Measurements from ENCODE around the gene SP2.
"Not testable (repeated sequence)": the region's sequence is repeated elsewhere in the genome, so short reads cannot be mapped to it uniquely, and the experiment has no call there.

SP2 gene

GRCh38 chr17:47918991-47919390, 23.0 kb downstream of the SP2 start:
- ChIA-PET POLR2A (no interaction called here), CTCF (interaction anchor here (1.1 to 1.7 kb wide), 3 partner anchors 14 to 23 kb away, joined by 3 to 5 read pairs (median 4); partner anchors contain the start of gene PNPO)
- H3K4me1 ChIP-seq (ENCODE audit: control extremely low read depth in 1 of 4, control insufficient read depth in 4 of 4, insufficient read depth in 4 of 4, low read length in 3 of 4), result peaks cover 0 to 8% (median 5%) of the 10 kb centered on the region in 4 experiments
- 100% methylated on average over 1 of the region's 2 CpGs for WGBS (ENCODE audit: insufficient coverage)
- H3K27ac ChIP-seq (ENCODE audit: insufficient read depth in 1 of 2, low read depth in 1 of 2, low read length in 2 of 2, poor library complexity in 1 of 2, severe bottlenecking in 2 of 2), result no peak overlapping the region
- H3K9me3 ChIP-seq (ENCODE audit: control extremely low read depth in 1 of 5, control insufficient read depth in 4 of 5, insufficient read depth in 2 of 5, low read depth in 1 of 5, low read length in 4 of 5), result no peaks in the 10 kb centered on the region
- DNase-seq, result no peak
- H3K4me3 ChIP-seq (ENCODE audit: control insufficient read depth in 1 of 7, extremely low read depth in 1 of 7, insufficient read depth in 4 of 7, low read depth in 2 of 7, low read length in 6 of 7), result no peak overlapping the region
- H3K36me3 ChIP-seq (ENCODE audit: control insufficient read depth in 4 of 4, insufficient read depth in 4 of 4, low read length in 3 of 4), result peaks cover 2 to 38% (median 23%) of the 10 kb centered on the region in 4 experiments
- H3K27me3 ChIP-seq (replicated peaks in 2 of 5; ENCODE audit: control insufficient read depth in 4 of 5, insufficient read depth in 5 of 5, low read length in 4 of 5), result no peaks in the 10 kb centered on the region

- WGBS (ENCODE audit: insufficient coverage), result 95% methylated on average over 10 of the region's 14 CpGs
- POLR2A ChIA-PET; H3K27me3 ChIP-seq (replicated peaks in 2 of 5; ENCODE audit: control insufficient read depth in 4 of 5, insufficient read depth in 5 of 5, low read length in 4 of 5); H3K4me3 ChIP-seq (ENCODE audit: control insufficient read depth in 1 of 7, extremely low read depth in 1 of 7, insufficient read depth in 4 of 7, low read depth in 2 of 7, low read length in 6 of 7); DNase-seq; H3K4me1 ChIP-seq (ENCODE audit: control extremely low read depth in 1 of 4, control insufficient read depth in 4 of 4, insufficient read depth in 4 of 4, low read length in 3 of 4); H3K27ac ChIP-seq (ENCODE audit: insufficient read depth in 1 of 2, low read depth in 1 of 2, low read length in 2 of 2, poor library complexity in 1 of 2, severe bottlenecking in 2 of 2); H3K9me3 ChIP-seq (ENCODE audit: control extremely low read depth in 1 of 5, control insufficient read depth in 4 of 5, insufficient read depth in 2 of 5, low read depth in 1 of 5, low read length in 4 of 5): not testable (repeated sequence)
- H3K36me3 ChIP-seq (ENCODE audit: control insufficient read depth in 4 of 4, insufficient read depth in 4 of 4, low read length in 3 of 4), result peaks cover 5 to 45% (median 29%) of the 10 kb centered on the region in 4 experiments
- CTCF ChIA-PET, result interaction anchor here (1.1 to 1.7 kb wide), 3 partner anchors 15 to 22 kb away, joined by 3 to 5 read pairs (median 4); partner anchors contain the start of gene PNPO
Measured at GRCh38 chr17:47919889-47920288, 23.9 kb downstream of the SP2 start.

- over 99% methylated on average over 22 of the region's 23 CpGs for WGBS (ENCODE audit: insufficient coverage)
- CTCF ChIA-PET, result interaction anchor here (0.9 to 1.3 kb wide), 2 partner anchors 20 to 22 kb away, joined by 3 to 4 read pairs; no protein-coding TSS in a partner anchor
- no peaks in the 10 kb centered on the region for H3K27me3 ChIP-seq (replicated peaks in 2 of 5; ENCODE audit: control insufficient read depth in 4 of 5, insufficient read depth in 5 of 5, low read length in 4 of 5)
- H3K4me3 ChIP-seq (ENCODE audit: control insufficient read depth in 1 of 7, extremely low read depth in 1 of 7, insufficient read depth in 4 of 7, low read depth in 2 of 7, low read length in 6 of 7), result no peak overlapping the region
- POLR2A ChIA-PET, result no interaction called here
- no peak overlapping the region for H3K27ac ChIP-seq (ENCODE audit: insufficient read depth in 1 of 2, low read depth in 1 of 2, low read length in 2 of 2, poor library complexity in 1 of 2, severe bottlenecking in 2 of 2)
- no peak for DNase-seq
- H3K4me1 ChIP-seq (ENCODE audit: control extremely low read depth in 1 of 4, control insufficient read depth in 4 of 4, insufficient read depth in 4 of 4, low read length in 3 of 4), result peaks cover 0 to 22% (median 14%) of the 10 kb centered on the region in 4 experiments
- no peaks in the 10 kb centered on the region for H3K9me3 ChIP-seq (ENCODE audit: control extremely low read depth in 1 of 5, control insufficient read depth in 4 of 5, insufficient read depth in 2 of 5, low read depth in 1 of 5, low read length in 4 of 5)
- H3K36me3 ChIP-seq (ENCODE audit: control insufficient read depth in 4 of 4, insufficient read depth in 4 of 4, low read length in 3 of 4), result peaks cover 6 to 53% (median 37%) of the 10 kb centered on the region in 4 experiments
Measured at GRCh38 chr17:47924785-47925677, 29.0 kb downstream of the SP2 start.

- Histone ChIP-seq H3K9me3 (ENCODE audit: control extremely low read depth in 1 of 5, control insufficient read depth in 4 of 5, insufficient read depth in 2 of 5, low read depth in 1 of 5, low read length in 4 of 5) (no peaks in the 10 kb centered on the region), H3K36me3 (ENCODE audit: control insufficient read depth in 4 of 4, insufficient read depth in 4 of 4, low read length in 3 of 4) (peaks cover 9 to 58% (median 43%) of the 10 kb centered on the region in 4 experiments), H3K27me3 (replicated peaks in 2 of 5; ENCODE audit: control insufficient read depth in 4 of 5, insufficient read depth in 5 of 5, low read length in 4 of 5) (no peaks in the 10 kb centered on the region), H3K4me1 (ENCODE audit: control extremely low read depth in 1 of 4, control insufficient read depth in 4 of 4, insufficient read depth in 4 of 4, low read length in 3 of 4) (peaks cover 0 to 22% (median 14%) of the 10 kb centered on the region in 4 experiments), H3K27ac (ENCODE audit: insufficient read depth in 1 of 2, low read depth in 1 of 2, low read length in 2 of 2, poor library complexity in 1 of 2, severe bottlenecking in 2 of 2) (no peak overlapping the region), H3K4me3 (ENCODE audit: control insufficient read depth in 1 of 7, extremely low read depth in 1 of 7, insufficient read depth in 4 of 7, low read depth in 2 of 7, low read length in 6 of 7) (no peak overlapping the region)
- no peak for DNase-seq
- ChIA-PET POLR2A (no interaction called here), CTCF (no interaction called here)
- WGBS (ENCODE audit: insufficient coverage), result 93% methylated on average over 3 of the region's 3 CpGs
Measured at GRCh38 chr17:47925678-47925988, 29.6 kb downstream of the SP2 start.

GRCh38 chr17:47927821-47928400, 31.9 kb downstream of the SP2 start:
- ChIA-PET POLR2A (no interaction called here), CTCF (interaction anchor here (1.3 to 1.6 kb wide), 2 partner anchors 9 to 19 kb away, joined by 3 to 5 read pairs; no protein-coding TSS in a partner anchor)
- H3K27me3 ChIP-seq (replicated peaks in 2 of 5; ENCODE audit: control insufficient read depth in 4 of 5, insufficient read depth in 5 of 5, low read length in 4 of 5), result no peaks in the 10 kb centered on the region
- WGBS (ENCODE audit: insufficient coverage), result 95% methylated on average over 10 of the region's 20 CpGs
- H3K4me1 ChIP-seq (ENCODE audit: control extremely low read depth in 1 of 4, control insufficient read depth in 4 of 4, insufficient read depth in 4 of 4, low read length in 3 of 4), result peaks cover 0 to 22% (median 14%) of the 10 kb centered on the region in 4 experiments
- no peaks in the 10 kb centered on the region for H3K9me3 ChIP-seq (ENCODE audit: control extremely low read depth in 1 of 5, control insufficient read depth in 4 of 5, insufficient read depth in 2 of 5, low read depth in 1 of 5, low read length in 4 of 5)
- H3K4me3 ChIP-seq (ENCODE audit: control insufficient read depth in 1 of 7, extremely low read depth in 1 of 7, insufficient read depth in 4 of 7, low read depth in 2 of 7, low read length in 6 of 7), result no peak overlapping the region
- peaks cover 9 to 51% (median 43%) of the 10 kb centered on the region in 4 experiments for H3K36me3 ChIP-seq (ENCODE audit: control insufficient read depth in 4 of 4, insufficient read depth in 4 of 4, low read length in 3 of 4)
- peak overlapping the region in 1 of 2 experiments; percentile 40 for H3K27ac ChIP-seq (ENCODE audit: insufficient read depth in 1 of 2, low read depth in 1 of 2, low read length in 2 of 2, poor library complexity in 1 of 2, severe bottlenecking in 2 of 2)
- DNase-seq, result no peak

GRCh38 chr17:47928415-47928814, 32.4 kb downstream of the SP2 start:
- ChIA-PET POLR2A (no interaction called here), CTCF (interaction anchor here (0.7 to 2.5 kb wide), 7 partner anchors 9 to 42 kb away, joined by 3 to 8 read pairs (median 4); partner anchors contain the start of genes CDK5RAP3 and PNPO)
- Histone ChIP-seq H3K27me3 (replicated peaks in 2 of 5; ENCODE audit: control insufficient read depth in 4 of 5, insufficient read depth in 5 of 5, low read length in 4 of 5) (no peaks in the 10 kb centered on the region), H3K36me3 (ENCODE audit: control insufficient read depth in 4 of 4, insufficient read depth in 4 of 4, low read length in 3 of 4) (peaks cover 9 to 46% (median 37%) of the 10 kb centered on the region in 4 experiments), H3K27ac (ENCODE audit: insufficient read depth in 1 of 2, low read depth in 1 of 2, low read length in 2 of 2, poor library complexity in 1 of 2, severe bottlenecking in 2 of 2) (peak overlapping the region in 1 of 2 experiments; percentile 40), H3K4me3 (ENCODE audit: control insufficient read depth in 1 of 7, extremely low read depth in 1 of 7, insufficient read depth in 4 of 7, low read depth in 2 of 7, low read length in 6 of 7) (peak overlapping the region in 1 of 7 experiments; percentile 23), H3K4me1 (ENCODE audit: control extremely low read depth in 1 of 4, control insufficient read depth in 4 of 4, insufficient read depth in 4 of 4, low read length in 3 of 4) (peaks cover 0 to 22% (median 14%) of the 10 kb centered on the region in 4 experiments), H3K9me3 (ENCODE audit: control extremely low read depth in 1 of 5, control insufficient read depth in 4 of 5, insufficient read depth in 2 of 5, low read depth in 1 of 5, low read length in 4 of 5) (no peaks in the 10 kb centered on the region)
- peak; percentile 83 to 97 (median 95) for DNase-seq
- WGBS (ENCODE audit: insufficient coverage), result no CpG with 5 or more reads among the region's 2 CpGs
